Measurements from ENCODE around the gene MB21D2.

The MB21D2 gene

DNA sequence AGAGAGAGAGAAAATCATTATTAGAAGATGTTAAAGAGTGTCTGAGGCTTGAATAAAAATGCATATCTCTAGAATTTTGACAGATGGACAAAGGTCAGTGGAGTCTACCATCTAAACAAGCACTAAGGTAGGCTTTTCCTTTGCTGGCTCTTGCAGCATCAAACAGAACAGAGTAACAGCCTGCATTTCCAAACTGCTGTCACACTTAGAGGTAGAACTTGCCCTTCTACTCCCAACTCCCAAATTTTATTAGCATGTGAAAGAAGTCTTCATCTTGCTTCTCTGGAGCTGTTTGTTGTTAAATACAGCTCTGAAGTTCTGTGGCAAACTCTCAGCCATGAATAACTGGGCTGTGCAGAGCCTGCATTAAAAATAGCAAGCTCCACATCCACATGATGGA is 4.1 kb upstream of the MB21D2 start:
- no peak for DNase-seq

- DNase-seq, result no peak
These were observed 2.8 kb upstream of the MB21D2 start for GRCh38 chr3:192920411-192920810.

- no peak for DNase-seq
These were observed 2.2 kb upstream of the MB21D2 start for GRCh38 chr3:192919901-192920300.

GRCh38 chr3:192918275-192918588 is 576 bp upstream of the MB21D2 start:
- DNase-seq, result no peak

DNA sequence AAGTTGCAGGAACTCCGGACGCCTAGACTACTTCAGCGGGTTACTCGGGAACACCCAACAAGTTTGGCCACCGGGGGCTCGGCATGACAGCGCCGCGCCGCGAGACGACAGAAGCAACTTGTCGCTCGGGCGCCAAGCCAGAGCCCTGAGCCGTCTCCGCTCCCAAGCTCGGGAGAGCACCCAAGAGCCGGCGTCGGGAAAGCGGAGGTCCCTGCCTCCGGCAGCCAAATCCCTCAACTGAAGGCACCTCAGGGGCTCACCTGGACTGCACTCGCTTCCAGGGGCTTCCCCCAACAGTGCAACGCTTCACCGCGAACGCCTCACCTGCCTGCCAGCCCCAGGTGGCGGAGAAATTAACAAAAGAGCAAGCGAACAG is 640 bp downstream of the MB21D2 start:
- no peak for DNase-seq

GRCh38 chr3:192916371-192917027 is 1.2 kb downstream of the MB21D2 start:
- peak; percentile 39 for DNase-seq

DNA sequence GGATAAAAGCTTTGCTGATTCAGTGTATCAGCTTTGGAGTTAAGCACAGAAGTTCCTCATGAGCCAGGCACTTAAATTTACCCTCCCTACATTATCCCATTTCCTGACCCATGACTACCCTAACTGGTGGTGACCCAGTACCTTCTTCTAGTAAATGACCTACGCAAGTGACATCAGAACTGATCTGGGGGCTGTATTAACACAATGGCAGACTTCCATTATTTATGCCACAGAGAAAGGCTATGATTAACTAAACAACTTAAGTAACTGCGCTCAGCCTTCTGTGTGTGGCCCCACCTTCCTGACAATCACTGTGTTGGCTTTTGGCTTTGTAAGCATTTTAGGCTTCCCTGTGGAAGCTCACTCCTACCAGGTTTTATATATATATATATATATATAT is 1.9 kb downstream of the MB21D2 start:
- no peak for DNase-seq

DNA sequence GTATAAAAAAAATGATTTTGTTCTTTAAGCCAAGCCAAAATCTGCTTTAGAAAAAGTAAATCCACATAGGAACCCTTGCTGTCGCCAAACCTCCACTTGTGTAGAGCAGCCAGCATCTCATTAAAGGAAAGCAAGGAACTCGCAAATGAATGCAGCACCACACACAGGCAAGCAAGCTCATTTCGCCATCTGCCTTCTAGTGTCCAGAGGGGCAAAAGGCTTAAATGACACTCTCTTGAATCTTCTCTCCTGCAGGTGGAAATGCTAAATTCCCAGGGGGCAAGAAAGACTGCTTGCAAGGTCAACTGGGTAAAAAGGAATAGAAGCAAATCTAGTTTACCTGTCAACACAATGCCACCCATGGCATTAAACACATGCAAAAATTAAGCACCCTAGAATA is 2.4 kb downstream of the MB21D2 start:
- DNase-seq, result peak; percentile 33

- DNase-seq, result no peak
These were observed 2.8 kb downstream of the MB21D2 start for GRCh38 chr3:192914848-192915247.

DNA sequence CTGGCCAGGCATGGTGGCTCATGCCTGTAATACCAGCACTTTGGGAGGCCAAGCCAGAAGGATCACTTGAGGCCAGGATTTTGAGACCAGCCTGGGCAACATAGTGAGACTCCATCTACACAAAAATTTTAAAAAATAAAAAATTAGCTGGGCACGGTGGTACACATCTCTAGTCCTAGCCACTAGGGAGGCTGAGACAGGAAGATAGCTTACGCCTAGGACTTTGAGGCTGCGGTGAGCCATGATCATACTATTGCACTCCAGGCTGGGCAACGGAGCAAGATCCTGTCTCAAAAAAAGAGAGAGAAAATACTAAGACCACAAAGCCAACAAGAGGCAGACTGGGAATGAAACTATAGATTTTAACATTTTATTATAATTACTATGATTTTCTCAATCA is 4.1 kb downstream of the MB21D2 start:
- no peak for DNase-seq

- DNase-seq, result no peak
These were observed 6.4 kb downstream of the MB21D2 start for GRCh38 chr3:192911293-192911692.

GRCh38 chr3:192907784-192908183 is 9.9 kb downstream of the MB21D2 start:
- no peak for DNase-seq

GRCh38 chr3:192906940-192907339 is 10.7 kb downstream of the MB21D2 start:
- no peak for DNase-seq

DNA sequence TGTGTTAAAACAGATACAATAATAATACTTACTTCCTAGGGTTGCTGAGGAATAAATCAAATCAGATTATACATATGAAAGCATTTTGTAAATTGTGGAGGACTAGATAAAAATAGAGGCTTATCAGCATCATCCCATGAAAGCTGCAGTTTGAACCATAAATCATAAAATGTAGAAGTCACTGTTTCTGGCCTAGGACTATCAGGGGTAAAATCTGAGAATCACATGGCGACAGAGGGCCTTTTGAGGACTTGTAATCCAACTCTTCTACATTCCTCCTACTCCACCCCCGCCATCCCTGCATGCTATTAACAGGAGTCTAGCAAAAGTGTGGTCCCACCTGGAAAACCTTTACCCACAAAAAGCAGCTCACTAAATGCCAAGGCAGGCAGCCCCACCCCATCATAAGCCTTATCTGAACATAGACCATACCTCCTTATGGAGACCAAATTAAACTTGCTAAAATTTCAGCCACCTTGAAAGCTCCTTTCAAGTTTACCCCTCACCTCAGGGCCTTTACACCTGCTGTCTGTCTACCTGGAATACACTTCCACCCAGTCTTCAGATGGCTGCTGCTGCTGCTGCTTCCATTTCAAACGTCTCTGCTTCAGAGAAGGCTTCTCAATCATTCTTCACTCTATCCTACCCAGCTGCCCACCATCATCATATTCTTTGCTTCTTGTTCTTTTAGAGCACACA is 11.5 kb downstream of the MB21D2 start:
- DNase-seq, result no peak

- DNase-seq, result peak; percentile 60
These were observed 12.9 kb downstream of the MB21D2 start for GRCh38 chr3:192904632-192905289.

GRCh38 chr3:192902549-192902948 is 15.1 kb downstream of the MB21D2 start:
- DNase-seq, result no peak

DNA sequence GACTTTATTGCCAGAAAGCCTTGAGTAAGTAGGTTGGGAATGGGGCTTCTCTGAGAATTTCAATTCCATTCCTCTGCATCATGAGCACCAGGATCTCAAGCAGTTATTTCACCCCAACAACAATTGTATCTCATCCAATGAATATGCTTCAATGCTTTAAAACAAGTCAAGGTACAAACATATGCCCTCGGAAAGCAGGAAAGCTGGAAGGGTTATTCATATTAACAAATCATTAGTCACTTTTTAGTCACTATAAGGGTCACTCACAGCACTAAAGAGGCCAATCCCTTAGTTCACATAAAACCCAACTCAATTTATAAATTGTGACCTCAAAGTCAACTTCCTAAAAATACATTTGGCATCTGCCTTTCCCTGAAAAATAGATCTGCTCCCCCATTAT is 16.2 kb downstream of the MB21D2 start:
- DNase-seq, result no peak

- DNase-seq, result peak; percentile 92
These were observed 18.1 kb downstream of the MB21D2 start for GRCh38 chr3:192899540-192899982.

GRCh38 chr3:192897005-192897404 is 20.7 kb downstream of the MB21D2 start:
- DNase-seq, result no peak

DNA sequence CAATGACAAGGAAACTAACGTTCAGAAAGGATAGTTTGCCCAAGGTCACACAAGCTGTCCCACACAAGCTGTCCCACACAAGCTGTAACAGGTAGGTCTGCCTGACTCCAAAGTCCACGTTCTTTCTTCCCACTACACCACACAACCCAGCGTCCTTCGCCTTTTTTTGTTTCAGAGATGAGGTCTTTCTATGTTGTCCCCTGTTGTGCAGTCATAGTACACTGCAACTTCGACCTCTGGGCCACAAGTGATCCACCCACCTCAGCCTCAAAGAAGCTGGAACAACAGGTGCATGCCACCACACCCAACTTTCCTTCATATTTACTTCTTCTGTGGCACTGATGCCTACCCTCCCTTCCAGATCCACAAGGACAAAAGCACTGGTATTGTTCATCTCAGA is 21.4 kb downstream of the MB21D2 start:
- no peak for DNase-seq

- DNase-seq, result no peak
These were observed 23.0 kb downstream of the MB21D2 start for GRCh38 chr3:192894676-192895075.

- DNase-seq, result no peak
These were observed 24.5 kb downstream of the MB21D2 start for GRCh38 chr3:192892981-192893700.

Data from DMS 273 treated with DMSO at 0.1 percent for 48 hours (cell line).